ENCODE results near the gene ANKS3. TPM values are rescaled to one million over a fixed set of nuclear protein-coding genes. Genes with fewer than 3 reads are reported as not detected.

ANKS3 gene
- total and polyA plus RNA-seq, 2 donors (not counting 3 experiments of a cell fraction or from before 2014, with no cell fraction given): 13.9 to 24.0 TPM

- ChIA-PET CTCF (interaction anchor here (0.5 to 1.7 kb wide), 3 partner anchors 8 to 383 kb away, joined by 3 to 7 read pairs (median 4); no protein-coding TSS in a partner anchor), POLR2A (no interaction called here)
These were observed 50.6 kb downstream of the ANKS3 start for GRCh38 chr16:4683255-4684057.

More at GRCh38 chr16:4683255-4684057, 50.6 kb downstream of the ANKS3 start:
- Histone ChIP-seq H4K20me1 (replicated peaks; ENCODE audit: control insufficient read depth, extremely low read depth, insufficient read depth, low read length) (no peaks in the 10 kb centered on the region), H3K36me3 (ENCODE audit: control insufficient read depth in 2 of 2, extremely low read depth in 1 of 2, insufficient read depth in 2 of 2, low read length in 2 of 2) (peaks cover 4 to 48% of the 10 kb centered on the region in 2 experiments), H2AFZ (ENCODE audit: low read depth, low read length) (no peak overlapping the region), H3K9me1 (replicated peaks; ENCODE audit: control insufficient read depth, extremely low read depth, insufficient read depth, low read length) (no peaks in the 10 kb centered on the region), H3K4me2 (ENCODE audit: insufficient read depth, low read length) (no peak overlapping the region), H3K9me3 (replicated peaks; ENCODE audit: control insufficient read depth, insufficient read depth, low read length) (no peaks in the 10 kb centered on the region), H3K79me2 (ENCODE audit: control insufficient read depth, insufficient read depth, low read length) (no peaks in the 10 kb centered on the region), H3K27ac (ENCODE audit: insufficient read depth, low read depth, low read length) (no peak overlapping the region), H3K4me1 (ENCODE audit: control insufficient read depth, extremely low read depth, insufficient read depth, low read length) (no peaks in the 10 kb centered on the region), H3K27me3 (ENCODE audit: control insufficient read depth in 2 of 2, insufficient read depth in 2 of 2, low read length in 2 of 2) (no peaks in the 10 kb centered on the region), H3K9ac (replicated peaks; ENCODE audit: extremely low read depth, insufficient read depth, low read length) (no peak overlapping the region), H3K4me3 (replicated peaks in 1 of 3; ENCODE audit: insufficient read depth in 1 of 3, low read depth in 1 of 3, low read length in 3 of 3) (no peak overlapping the region)
- BruUV-seq (replicated peaks): no TSS peak
- dilution Hi-C loops (cut with MboI; ENCODE audit: extremely low pct_ligation_motif_present, low sequenced_read_pairs): no loop called here
- intact Hi-C loops (cut with micrococcal nuclease): no loop called here
- FAIRE-seq (no peak), DNase-seq (ENCODE audit: low read depth, low spot score) (no peak)
- TF ChIP-seq POLR2AphosphoS5 (IDR thresholded peaks at IDR 0.05; ENCODE audit: insufficient read depth, low read depth, low read length): no peak
- no peak for TF ChIP-seq CTCF (IDR thresholded peaks at IDR 0.05; ENCODE audit: extremely low read depth in 1 of 2, insufficient read depth in 1 of 2, low read depth in 1 of 2, low read length in 2 of 2)
- TF ChIP-seq MYC (IDR thresholded peaks at IDR 0.05; ENCODE audit: low read depth, low read length): no peak
